Adrenal gland (tissue), 5 donors: ENCODE measurements around the gene PACS2.

Experiments
- POLR2A ChIP-seq, 2 donors: fragments of 450-650 bp; IDR thresholded peaks; one replicate each; pipeline ENCODE4 v1.6.1; 2017; ENCODE audit warnings: antibody characterized with exemption in 2 of 2, mild to moderate bottlenecking in 2 of 2, moderate library complexity in 1 of 2
- TF ChIP-seq, protein P1 (sequence below), 6 experiments: fragments of 450-650 bp in 4 of 6; fragments of 200-600 bp in 2 of 6; sonication (generic) in 1 of 6; IDR thresholded peaks; 1 replicate in 5 of 6; 2 replicates in 1 of 6; pipeline versions ENCODE4 v1.5.1 to v1.8.0; 2016 to 2021; ENCODE audit warnings: antibody characterized with exemption in 6 of 6, mild to moderate bottlenecking in 2 of 6, moderate library complexity in 1 of 6
- donor health status: DM: no; HTN: no; CAD: no.

DNA sequence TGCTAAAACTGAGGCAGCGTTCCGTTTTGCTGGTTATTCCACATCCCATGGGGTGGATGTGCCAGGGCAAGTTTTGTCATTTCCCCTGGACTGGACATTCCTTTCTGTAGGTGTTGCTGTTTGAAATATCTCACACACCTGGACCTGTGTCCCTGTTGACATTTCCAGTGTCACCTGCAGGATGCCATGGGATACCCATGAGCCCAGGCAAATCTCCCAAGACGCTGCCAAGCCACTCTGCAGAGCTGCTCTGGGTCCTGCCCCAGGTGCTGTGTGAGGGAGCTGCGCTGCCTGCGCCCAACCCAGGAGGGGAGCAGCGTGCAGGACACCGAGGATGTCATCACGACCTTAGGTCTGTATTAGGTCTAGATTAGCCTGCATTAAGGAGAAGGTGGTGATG is 5.2 kb upstream of the PACS2 start:
- TF ChIP-seq, protein P1, sequence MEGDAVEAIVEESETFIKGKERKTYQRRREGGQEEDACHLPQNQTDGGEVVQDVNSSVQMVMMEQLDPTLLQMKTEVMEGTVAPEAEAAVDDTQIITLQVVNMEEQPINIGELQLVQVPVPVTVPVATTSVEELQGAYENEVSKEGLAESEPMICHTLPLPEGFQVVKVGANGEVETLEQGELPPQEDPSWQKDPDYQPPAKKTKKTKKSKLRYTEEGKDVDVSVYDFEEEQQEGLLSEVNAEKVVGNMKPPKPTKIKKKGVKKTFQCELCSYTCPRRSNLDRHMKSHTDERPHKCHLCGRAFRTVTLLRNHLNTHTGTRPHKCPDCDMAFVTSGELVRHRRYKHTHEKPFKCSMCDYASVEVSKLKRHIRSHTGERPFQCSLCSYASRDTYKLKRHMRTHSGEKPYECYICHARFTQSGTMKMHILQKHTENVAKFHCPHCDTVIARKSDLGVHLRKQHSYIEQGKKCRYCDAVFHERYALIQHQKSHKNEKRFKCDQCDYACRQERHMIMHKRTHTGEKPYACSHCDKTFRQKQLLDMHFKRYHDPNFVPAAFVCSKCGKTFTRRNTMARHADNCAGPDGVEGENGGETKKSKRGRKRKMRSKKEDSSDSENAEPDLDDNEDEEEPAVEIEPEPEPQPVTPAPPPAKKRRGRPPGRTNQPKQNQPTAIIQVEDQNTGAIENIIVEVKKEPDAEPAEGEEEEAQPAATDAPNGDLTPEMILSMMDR (IDR thresholded peaks at IDR 0.05) = no peak
- TF ChIP-seq POLR2A (IDR thresholded peaks at IDR 0.05) = no peak
